ENCODE results near the gene LTC4S. TPM values are rescaled to one million over a fixed set of nuclear protein-coding genes. Genes with fewer than 3 reads are reported as not detected.

The LTC4S gene
- total RNA-seq, 2 experiments from 2014 or later: 1.4 to 2.5 TPM

DNA sequence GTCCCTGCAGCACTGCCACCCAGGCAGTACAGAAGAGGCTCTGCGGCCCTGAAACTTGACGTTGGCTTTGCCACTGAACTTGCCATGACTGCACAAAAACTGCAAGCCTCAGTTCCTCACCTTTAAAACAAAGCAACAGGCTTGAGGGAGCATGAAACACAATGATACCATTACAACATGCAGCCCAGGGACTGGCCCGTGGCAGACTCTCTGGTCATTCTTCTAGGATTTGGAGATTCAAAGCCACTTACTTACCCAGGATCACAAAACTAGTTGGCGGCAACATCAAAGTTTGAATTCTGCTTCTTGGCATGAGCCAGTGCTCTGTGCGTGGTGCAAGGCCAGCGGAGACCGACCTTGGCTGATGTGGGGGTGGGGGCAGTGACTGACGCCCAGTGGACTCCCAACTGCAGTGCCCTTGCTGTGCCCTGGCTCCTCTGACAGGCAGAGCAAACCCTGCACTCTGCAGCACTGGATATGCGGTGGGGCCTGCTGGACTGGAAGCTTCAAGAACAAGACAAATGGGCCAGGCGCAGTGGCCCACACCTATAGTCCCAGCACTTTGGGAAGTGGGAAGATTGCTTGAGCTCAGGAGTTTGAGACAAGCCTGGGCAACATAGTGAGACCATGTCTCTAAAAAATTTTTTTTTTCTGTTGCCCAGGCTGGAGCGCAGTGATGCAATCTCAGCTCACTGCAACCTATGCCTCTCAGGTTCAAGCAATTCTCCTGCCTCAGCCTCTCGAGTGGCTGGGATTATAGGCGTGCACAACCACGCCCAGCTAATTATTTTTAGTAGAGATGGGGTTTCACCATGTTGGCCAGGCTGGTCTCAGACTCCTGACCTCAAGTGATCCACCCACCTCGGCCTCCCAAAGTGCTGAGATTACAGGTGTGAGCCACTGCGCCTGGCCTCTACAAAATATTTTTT lies 45.8 kb downstream of the LTC4S start:
- CTCF ChIA-PET: interaction anchor here (0.6 kb wide), 1 partner anchor 84 kb away, joined by 4 read pairs; no protein-coding TSS in a partner anchor

DNA sequence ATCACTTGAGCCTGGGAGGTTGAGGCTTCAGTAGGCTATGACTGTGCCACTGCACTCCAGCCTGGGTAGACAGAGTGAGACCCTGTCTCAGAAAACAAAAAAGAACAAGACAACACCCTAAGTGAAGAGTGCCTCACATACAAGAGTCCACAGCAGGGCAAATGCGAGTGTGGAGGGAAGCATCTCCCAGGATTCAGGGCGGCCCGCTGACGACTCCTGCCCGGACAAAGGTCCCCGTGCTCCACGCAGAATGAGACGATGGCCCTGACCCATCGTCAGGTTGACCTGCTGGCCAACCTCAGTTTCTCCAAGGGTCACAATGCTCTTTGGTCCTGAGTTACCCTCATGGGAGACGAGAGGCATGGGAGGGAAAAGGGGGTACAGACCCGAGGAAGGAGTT lies 46.5 kb downstream of the LTC4S start:
- no peak overlapping the region for H3K4me3 Mint-ChIP-seq
- no peaks in the 10 kb centered on the region for H3K27me3 Mint-ChIP-seq
- CTCF ChIA-PET: interaction anchor here (0.6 kb wide), 1 partner anchor 85 kb away, joined by 4 read pairs; no protein-coding TSS in a partner anchor
- H3K4me1 Mint-ChIP-seq: peaks cover 19% of the 10 kb centered on the region
- no peak for DNase-seq
- POLR2A ChIA-PET: no interaction called here
- peaks cover 5% of the 10 kb centered on the region for H3K9me3 Mint-ChIP-seq
- H3K36me3 Mint-ChIP-seq (ENCODE audit: low read depth): peaks cover 34% of the 10 kb centered on the region
- no peak overlapping the region for H3K27ac Mint-ChIP-seq

More for the DNA sequence above, 45.8 kb downstream of the LTC4S start:
- no peak overlapping the region for H3K27ac Mint-ChIP-seq
- POLR2A ChIA-PET: no interaction called here
- peaks cover 31% of the 10 kb centered on the region for H3K36me3 Mint-ChIP-seq (ENCODE audit: low read depth)
- H3K4me1 Mint-ChIP-seq: peaks cover 19% of the 10 kb centered on the region
- DNase-seq: no peak
- H3K27me3 Mint-ChIP-seq: no peaks in the 10 kb centered on the region
- no peak overlapping the region for H3K4me3 Mint-ChIP-seq
- peaks cover 2% of the 10 kb centered on the region for H3K9me3 Mint-ChIP-seq

DNA sequence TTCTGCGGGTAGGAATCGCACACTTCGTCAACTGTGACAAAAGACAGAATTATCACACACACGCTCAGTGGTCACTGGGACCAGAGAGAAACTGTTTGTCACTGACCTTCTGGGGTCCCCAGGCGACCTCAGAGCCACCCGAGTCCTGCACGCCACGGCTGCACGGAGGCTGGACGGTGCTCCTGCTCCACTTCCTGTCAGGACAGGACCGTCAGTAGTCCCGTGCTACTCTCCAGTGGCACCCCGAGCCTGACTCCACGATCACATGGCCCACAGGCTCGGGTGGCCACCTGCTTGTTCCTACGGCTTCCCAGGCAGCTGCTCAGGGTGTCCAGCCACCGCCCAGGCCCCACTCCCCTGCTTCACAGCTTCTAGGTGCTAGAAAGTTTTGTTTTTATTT lies 47.0 kb downstream of the LTC4S start:
- peaks cover 16% of the 10 kb centered on the region for H3K4me1 Mint-ChIP-seq
- no peak overlapping the region for H3K4me3 Mint-ChIP-seq
- H3K9me3 Mint-ChIP-seq: peaks cover 3% of the 10 kb centered on the region
- DNase-seq: no peak
- H3K36me3 Mint-ChIP-seq (ENCODE audit: low read depth): peaks cover 33% of the 10 kb centered on the region
- no peak overlapping the region for H3K27ac Mint-ChIP-seq
- H3K27me3 Mint-ChIP-seq: no peaks in the 10 kb centered on the region
- POLR2A ChIA-PET: no interaction called here
- CTCF ChIA-PET: no interaction called here

DNA sequence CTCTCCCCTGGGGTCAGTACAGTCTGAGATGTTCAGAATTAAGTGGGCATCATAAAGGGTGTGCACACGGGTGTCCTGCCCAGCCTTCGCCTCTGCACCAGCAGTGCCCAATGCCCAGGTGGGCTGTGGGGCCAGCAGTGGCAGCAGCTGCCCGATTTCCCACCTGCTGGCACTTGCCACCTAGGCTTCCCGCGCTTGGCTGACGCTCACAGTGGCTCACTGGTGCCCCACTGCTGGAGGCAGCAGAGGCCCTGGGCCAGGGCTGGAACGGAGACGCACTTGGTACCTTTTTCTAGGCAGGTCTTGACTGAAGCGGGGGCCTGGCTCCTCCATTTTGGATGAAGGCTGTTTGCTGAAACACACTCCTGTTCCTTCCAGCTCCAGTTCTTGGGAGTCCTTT lies 47.8 kb downstream of the LTC4S start:
- Mint-ChIP-seq H3K27me3 (no peaks in the 10 kb centered on the region), H3K4me1 (peaks cover 8% of the 10 kb centered on the region), H3K4me3 (no peak overlapping the region), H3K9me3 (peaks cover 3% of the 10 kb centered on the region), H3K36me3 (ENCODE audit: low read depth) (peaks cover 33% of the 10 kb centered on the region), H3K27ac (no peak overlapping the region)
- POLR2A ChIA-PET: no interaction called here
- CTCF ChIA-PET: no interaction called here
- no peak for DNase-seq

Small RNA genes lying within 50 kb of the gene (microRNA-seq; reads per million reads assigned to microRNA genes)
- 3.2 reads per million, percentile 19 among the genes with 10 or more reads in this experiment for gene MIR1229 (ENCODE audit: borderline microRNAs expressed, borderline replicate concordance)

Other genes with a start within 250 kb of the LTC4S start
- 10 to 100 TPM; 50.5 to 53.4 TPM for gene RUFY1, start 243.4 kb upstream of the LTC4S start, total RNA-seq
- 100 to 1,000 TPM; 895 to 954 TPM for gene HNRNPH1, start 170.3 kb upstream of the LTC4S start, total RNA-seq
- under 1 TPM; 0.35 to 0.44 TPM for gene CBY3, start 113.0 kb upstream of the LTC4S start, total RNA-seq
- 100 to 1,000 TPM; 369 to 418 TPM for gene CANX, start 95.0 kb upstream of the LTC4S start, total RNA-seq
- gene MAML1, start 61.2 kb upstream of the LTC4S start, total RNA-seq: 10 to 100 TPM; 34.3 to 34.9 TPM
- gene MGAT4B, start 12.9 kb downstream of the LTC4S start, total RNA-seq: 10 to 100 TPM; 86.2 to 87.7 TPM
- gene SQSTM1, start 26.9 kb downstream of the LTC4S start, total RNA-seq: 10 to 100 TPM; 79.6 to 93.0 TPM
- gene MRNIP, start 64.8 kb downstream of the LTC4S start, total RNA-seq: 10 to 100 TPM; 11.7 to 16.8 TPM
- 10 to 100 TPM; 86.4 to 92.9 TPM for gene TBC1D9B, start 113.9 kb downstream of the LTC4S start, total RNA-seq

Data from activated CD4-positive, alpha-beta T cell treated with anti-CD3 and anti-CD28 coated beads, Interleukin-2, amount 10 ng/mL, durations not matched to agents 7 days and 5 days (primary cell).